Smooth muscle cell (in vitro differentiated cells): ENCODE measurements around the gene ST6GALNAC5. TPM values are rescaled to one million over a fixed set of nuclear protein-coding genes. Genes with fewer than 3 reads are reported as not detected.

Experiments
- DNase-seq: peaks from one replicate; lab custom pipeline; 2025; ENCODE audit not compliant: unreplicated experiment; lab: John Stamatoyannopoulos, UW
- H2AFZ ChIP-seq: fragments of 200-600 bp; sonication (generic); 2 replicates; pipeline ENCODE4 v1.6.0; 2016; ENCODE audit warnings: antibody characterized with exemption, low read depth, mild to moderate bottlenecking
- H3F3A ChIP-seq: fragments of 200-600 bp; sonication (generic); 2 replicates; pipeline ENCODE4 v1.6.0; 2017; ENCODE audit warnings: antibody characterized with exemption, low read depth
- H3K27ac ChIP-seq: fragments of 200-600 bp; sonication (generic); 2 replicates; pipeline ENCODE4 v1.5.1; 2016; ENCODE audit warnings: low read depth, mild to moderate bottlenecking
- H3K27me3 ChIP-seq: fragments of 200-600 bp; sonication (generic); 2 replicates; pipeline ENCODE4 v1.6.1; 2016; ENCODE audit warnings: low read depth, mild to moderate bottlenecking
- H3K36me3 ChIP-seq: fragments of 200-600 bp; sonication (generic); 2 replicates; pipeline ENCODE4 v1.5.1; 2016; ENCODE audit warnings: low read depth
- H3K4me1 ChIP-seq: fragments of 200-600 bp; sonication (generic); 2 replicates; pipeline ENCODE4 v1.5.1; 2016; ENCODE audit warnings: low read depth
- H3K4me2 ChIP-seq: fragments of 200-600 bp; sonication (generic); 2 replicates; pipeline ENCODE4 v1.6.0; 2016; ENCODE audit warnings: mild to moderate bottlenecking
- H3K4me3 ChIP-seq: fragments of 200-600 bp; sonication (generic); 2 replicates; pipeline ENCODE4 v1.5.1; 2016; ENCODE audit warnings: mild to moderate bottlenecking
- H3K79me2 ChIP-seq: fragments of 200-600 bp; sonication (generic); 2 replicates; pipeline ENCODE4 v1.6.0; 2016; ENCODE audit warnings: low read depth, mild to moderate bottlenecking
- H3K9ac ChIP-seq: fragments of 200-600 bp; sonication (generic); 2 replicates; pipeline ENCODE4 v1.6.0; 2016; ENCODE audit warnings: low read depth
- H3K9me3 ChIP-seq: fragments of 200-600 bp; sonication (generic); replicated peaks from 2 replicates; pipeline ENCODE4 v1.5.1; 2016; ENCODE audit warnings: low read depth
- H4K20me1 ChIP-seq: fragments of 200-600 bp; sonication (generic); 2 replicates; pipeline ENCODE4 v1.6.0; 2016; ENCODE audit warnings: low read depth
- CTCF ChIP-seq: fragments of 200-600 bp; sonication (generic); IDR thresholded peaks from 2 replicates; pipeline ENCODE4 v1.5.1; 2017; ENCODE audit warnings: borderline replicate concordance, mild to moderate bottlenecking, antibody characterized with exemption; ENCODE audit not compliant: insufficient read depth, poor library complexity, severe bottlenecking
- WGBS: methylation state at CpG from one replicate; pipeline ENCODE4 v1.1.7; 2016; ENCODE audit warnings: low lambda C conversion rate; 5-methylcytosine and 5-hydroxymethylcytosine counted together
- polyA plus RNA-seq: library from polyadenylated mRNA; unstranded; fragments of >200 nt; fragmentation: Nextera tagmentation; extraction: Ambion mirVana; gene quantifications from 2 replicates; pipeline ENCODE4 v1.2.1, GENCODE V29; 2016
- total RNA-seq: library from RNA; depleted of rRNA; stranded (reverse); fragments of >200 nt; gene quantifications from 2 replicates; pipeline ENCODE4 v1.2.3, GENCODE V29; 2014

ST6GALNAC5 gene
- total and polyA plus RNA-seq, 2 experiments from 2014 or later, result 24.9 to 38.8 TPM

DNA sequence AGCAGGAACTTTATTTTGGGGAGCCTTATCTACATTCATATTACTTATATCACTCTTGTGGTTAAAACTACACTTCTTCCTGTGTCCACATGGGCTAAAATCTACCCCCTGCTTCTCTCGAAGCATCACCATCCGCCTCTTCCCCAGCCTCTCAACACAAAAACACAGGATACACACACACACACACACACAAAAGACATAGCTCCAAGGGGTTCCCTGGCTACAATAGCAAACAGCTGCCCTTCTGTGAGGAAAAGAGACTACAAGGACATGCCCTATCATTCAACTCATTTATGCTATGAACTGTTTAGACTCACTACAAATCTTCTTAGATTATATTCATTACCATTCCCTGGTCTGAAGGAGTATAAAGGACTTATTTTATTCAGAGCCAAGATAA lies 197.0 kb downstream of the ST6GALNAC5 start:
- no peaks in the 10 kb centered on the region for H3K27me3 ChIP-seq
- H3K27ac ChIP-seq, result no peak overlapping the region
- no peaks in the 10 kb centered on the region for H3K36me3 ChIP-seq
- peaks cover 5% of the 10 kb centered on the region for H3K4me1 ChIP-seq
- no peak overlapping the region for H3K4me2 ChIP-seq
- no peaks in the 10 kb centered on the region for H3K79me2 ChIP-seq
- H3K4me3 ChIP-seq, result no peak overlapping the region
- H3K9ac ChIP-seq, result no peak overlapping the region
- no peak for TF ChIP-seq CTCF
- no peaks in the 10 kb centered on the region for H3K9me3 ChIP-seq
- no peaks in the 10 kb centered on the region for H4K20me1 ChIP-seq
- DNase-seq, result no peak
- WGBS, result 90% methylated on average over 2 of the region's 2 CpGs
- H3F3A ChIP-seq, result no peaks in the 10 kb centered on the region
- H2AFZ ChIP-seq, result no peak overlapping the region

GRCh38 chr1:77065693-77066342 lies 198.5 kb downstream of the ST6GALNAC5 start:
- TF ChIP-seq CTCF, result no peak
- no peak overlapping the region for H3K4me2 ChIP-seq
- no peak overlapping the region for H2AFZ ChIP-seq
- no peak overlapping the region for H3K9ac ChIP-seq
- H3K27ac ChIP-seq, result no peak overlapping the region
- no peak overlapping the region for H3K4me3 ChIP-seq
- no peaks in the 10 kb centered on the region for H3K36me3 ChIP-seq
- H3K9me3 ChIP-seq, result no peaks in the 10 kb centered on the region
- no peak for DNase-seq
- 90% methylated on average over 7 of the region's 7 CpGs for WGBS
- no peaks in the 10 kb centered on the region for H3K27me3 ChIP-seq
- H3K79me2 ChIP-seq, result no peaks in the 10 kb centered on the region
- no peaks in the 10 kb centered on the region for H4K20me1 ChIP-seq
- no peaks in the 10 kb centered on the region for H3F3A ChIP-seq
- no peaks in the 10 kb centered on the region for H3K4me1 ChIP-seq

- Histone ChIP-seq H3K27ac (no peak overlapping the region), H3K9ac (no peak overlapping the region), H4K20me1 (no peaks in the 10 kb centered on the region), H2AFZ (no peak overlapping the region), H3K4me3 (no peak overlapping the region), H3K4me2 (no peak overlapping the region), H3K4me1 (no peaks in the 10 kb centered on the region), H3F3A (no peaks in the 10 kb centered on the region), H3K36me3 (no peaks in the 10 kb centered on the region), H3K27me3 (no peaks in the 10 kb centered on the region), H3K9me3 (no peaks in the 10 kb centered on the region), H3K79me2 (no peaks in the 10 kb centered on the region)
- 84% methylated on average over 2 of the region's 2 CpGs for WGBS
- no peak for TF ChIP-seq CTCF
- no peak for DNase-seq
These were observed 200.7 kb downstream of the ST6GALNAC5 start for GRCh38 chr1:77068013-77068412.

GRCh38 chr1:77076759-77077158 lies 209.5 kb downstream of the ST6GALNAC5 start:
- 93% methylated on average over 2 of the region's 2 CpGs for whole genome bisulfite sequencing
- Histone ChIP-seq H3K79me2 (no peaks in the 10 kb centered on the region), H3K4me1 (peaks cover under 1% of the 10 kb centered on the region), H3K27me3 (no peaks in the 10 kb centered on the region), H3K4me2 (no peak overlapping the region), H3K27ac (no peak overlapping the region), H3F3A (no peaks in the 10 kb centered on the region), H3K4me3 (no peak overlapping the region), H4K20me1 (no peaks in the 10 kb centered on the region), H2AFZ (no peak overlapping the region), H3K9ac (no peak overlapping the region), H3K36me3 (no peaks in the 10 kb centered on the region), H3K9me3 (no peaks in the 10 kb centered on the region)
- TF ChIP-seq CTCF, result no peak
- no peak for DNase-seq
